GM12878 (cell line): ENCODE measurements around the gene FALEC.
"Not testable (repeated sequence)": the region's sequence is repeated elsewhere in the genome, so short reads cannot be mapped to it uniquely, and the experiment has no call there.

Experiments used
- MXI1 ChIP-seq: fragments of 150-350 bp; IDR thresholded peaks from 2 replicates; pipeline ENCODE4 v1.6.1; 2011; ENCODE audit warnings: low read depth, mild to moderate bottlenecking, inconsistent platforms, low read length, improper control_type of control experiment
- PAX8 ChIP-seq: fragments of 450-650 bp; IDR thresholded peaks from 2 replicates; pipeline ENCODE4 v1.6.1; 2017; ENCODE audit warnings: mild to moderate bottlenecking, moderate library complexity
- SIN3A ChIP-seq: IDR thresholded peaks from 2 replicates; pipeline ENCODE4 v1.6.1; 2012; ENCODE audit warnings: low read depth, low read length, improper control_type of control experiment
- TF ChIP-seq, protein P1 (sequence below), 3 experiments: IDR thresholded peaks in 2 of 3; conservative IDR thresholded peaks in 1 of 3; 2 replicates each; pipeline ENCODE4 v1.5.1; 2011; ENCODE audit warnings: low read depth in 3 of 3, low read length in 3 of 3, mild to moderate bottlenecking in 3 of 3, control low read depth in 2 of 3, moderate library complexity in 2 of 3, inconsistent platforms in 1 of 3, mixed read lengths in 1 of 3; ENCODE audit not compliant: control insufficient read depth in 2 of 3, insufficient read depth in 1 of 3; ENCODE audit errors: extremely low read depth in 1 of 3

DNA sequence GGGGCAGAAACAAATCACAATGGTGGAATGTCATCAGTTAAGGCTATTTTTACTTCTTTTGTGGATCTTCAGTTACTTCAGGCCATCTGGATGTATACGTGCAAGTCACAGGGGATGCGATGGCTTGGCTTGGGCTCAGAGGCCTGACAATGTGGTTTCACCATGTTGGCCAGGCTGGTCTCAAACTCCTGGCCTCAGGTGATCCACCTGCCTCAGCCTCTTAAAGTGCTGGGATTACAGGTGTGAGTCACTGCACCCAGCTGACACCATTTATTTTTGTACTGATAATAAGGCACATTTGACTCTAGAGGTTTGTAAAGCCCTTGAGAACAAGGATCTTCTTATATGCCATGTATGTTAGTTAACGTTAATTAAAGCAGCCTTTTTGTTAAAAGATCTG is 65.4 kb downstream of the FALEC start:
- TF ChIP-seq, protein P1, sequence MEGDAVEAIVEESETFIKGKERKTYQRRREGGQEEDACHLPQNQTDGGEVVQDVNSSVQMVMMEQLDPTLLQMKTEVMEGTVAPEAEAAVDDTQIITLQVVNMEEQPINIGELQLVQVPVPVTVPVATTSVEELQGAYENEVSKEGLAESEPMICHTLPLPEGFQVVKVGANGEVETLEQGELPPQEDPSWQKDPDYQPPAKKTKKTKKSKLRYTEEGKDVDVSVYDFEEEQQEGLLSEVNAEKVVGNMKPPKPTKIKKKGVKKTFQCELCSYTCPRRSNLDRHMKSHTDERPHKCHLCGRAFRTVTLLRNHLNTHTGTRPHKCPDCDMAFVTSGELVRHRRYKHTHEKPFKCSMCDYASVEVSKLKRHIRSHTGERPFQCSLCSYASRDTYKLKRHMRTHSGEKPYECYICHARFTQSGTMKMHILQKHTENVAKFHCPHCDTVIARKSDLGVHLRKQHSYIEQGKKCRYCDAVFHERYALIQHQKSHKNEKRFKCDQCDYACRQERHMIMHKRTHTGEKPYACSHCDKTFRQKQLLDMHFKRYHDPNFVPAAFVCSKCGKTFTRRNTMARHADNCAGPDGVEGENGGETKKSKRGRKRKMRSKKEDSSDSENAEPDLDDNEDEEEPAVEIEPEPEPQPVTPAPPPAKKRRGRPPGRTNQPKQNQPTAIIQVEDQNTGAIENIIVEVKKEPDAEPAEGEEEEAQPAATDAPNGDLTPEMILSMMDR (IDR thresholded peaks at IDR 0.05 in 2 of 3, conservative IDR thresholded peaks at IDR 0.05 in 1 of 3; ENCODE audit: control insufficient read depth in 2 of 3, extremely low read depth in 1 of 3, insufficient read depth in 1 of 3, low read depth in 3 of 3, low read length in 3 of 3): not testable (repeated sequence)
- TF ChIP-seq SIN3A, MXI1, PAX8: not testable (repeated sequence)
